HT-29 (cell line): Measurements from ENCODE around the gene RUNX1. TPM values are rescaled to one million over a fixed set of nuclear protein-coding genes. Genes with fewer than 3 reads are reported as not detected.

ENCODE experiments used
- DNase-seq: peaks from one replicate; pipeline ENCODE4 v3.0.0-alpha.2; 2015; ENCODE audit warnings: low spot score
- total RNA-seq: library from RNA; depleted of rRNA; stranded (reverse); fragments of >200 nt; shearing (Covaris generic); gene quantifications from 2 replicates; pipeline ENCODE4 v1.2.3, GENCODE V29; 2014

The RUNX1 gene
- total RNA-seq, 1 experiment from 2014 or later, result 26.7 TPM

- DNase-seq, result no peak
These were observed 32.4 kb downstream of the RUNX1 start for GRCh38 chr21:35016517-35017188.

- DNase-seq, result no peak
These were observed 33.0 kb downstream of the RUNX1 start for GRCh38 chr21:35016071-35016470.

GRCh38 chr21:35015435-35016024 lies 33.6 kb downstream of the RUNX1 start:
- DNase-seq, result no peak

GRCh38 chr21:35014302-35015041 lies 34.6 kb downstream of the RUNX1 start:
- DNase-seq, result no peak

- DNase-seq, result no peak
These were observed 37.4 kb downstream of the RUNX1 start for GRCh38 chr21:35011681-35012080.

- DNase-seq, result no peak
These were observed 38.7 kb downstream of the RUNX1 start for GRCh38 chr21:35010447-35010846.

GRCh38 chr21:35007348-35007747 lies 41.8 kb downstream of the RUNX1 start:
- DNase-seq, result no peak

GRCh38 chr21:35006771-35007170 lies 42.3 kb downstream of the RUNX1 start:
- DNase-seq, result no peak

GRCh38 chr21:35006248-35006647 lies 42.9 kb downstream of the RUNX1 start:
- no peak for DNase-seq

GRCh38 chr21:35005560-35006224 lies 43.4 kb downstream of the RUNX1 start:
- DNase-seq, result no peak

GRCh38 chr21:35005077-35005476 lies 44.0 kb downstream of the RUNX1 start:
- DNase-seq, result no peak

GRCh38 chr21:35004314-35004713 lies 44.8 kb downstream of the RUNX1 start:
- no peak for DNase-seq

GRCh38 chr21:35002879-35003722 lies 46.0 kb downstream of the RUNX1 start:
- no peak for DNase-seq

- no peak for DNase-seq
These were observed 49.6 kb downstream of the RUNX1 start for GRCh38 chr21:34999397-34999941.

GRCh38 chr21:34998176-34998575 lies 50.9 kb downstream of the RUNX1 start:
- DNase-seq, result no peak

- no peak for DNase-seq
These were observed 51.8 kb downstream of the RUNX1 start for GRCh38 chr21:34997294-34997693.

GRCh38 chr21:34996304-34997101 lies 52.6 kb downstream of the RUNX1 start:
- no peak for DNase-seq

- no peak for DNase-seq
These were observed 53.2 kb downstream of the RUNX1 start for GRCh38 chr21:34995979-34996303.

- no peak for DNase-seq
These were observed 54.1 kb downstream of the RUNX1 start for GRCh38 chr21:34994766-34995631.
